Measurements from ENCODE around the gene TMIGD2. TPM values are rescaled to one million over a fixed set of nuclear protein-coding genes. Genes with fewer than 3 reads are reported as not detected.
A peak's percentile ranks its signal among the peaks of the same experiment; 100 is the strongest.
"Not testable (repeated sequence)": the region's sequence is repeated elsewhere in the genome, so short reads cannot be mapped to it uniquely, and the experiment has no call there.

The TMIGD2 gene
- total and polyA plus RNA-seq, 2 of the 4 experiments (the other 2 are of a cell fraction) = not detected

GRCh38 chr19:4328991-4329681 lies 26.9 kb upstream of the TMIGD2 start:
- H3K27ac ChIP-seq (ENCODE audit: insufficient read depth, low read length); H4K5ac ChIP-seq (ENCODE audit: low read depth, low read length); H4K91ac ChIP-seq (ENCODE audit: insufficient read depth, low read depth, low read length); H3K9me1 ChIP-seq (ENCODE audit: insufficient read depth, low read length); H3K4me1 ChIP-seq (ENCODE audit: control insufficient read depth, insufficient read depth, low read length); H3K9ac ChIP-seq (ENCODE audit: low read depth, low read length); in situ Hi-C loops (cut with MboI; ENCODE audit: low sequenced_read_pairs); BruUV-seq (replicated peaks); H2AK5ac ChIP-seq (ENCODE audit: low read depth, low read length); H4K20me1 ChIP-seq (ENCODE audit: insufficient read depth, low read length); H3K23ac ChIP-seq (ENCODE audit: low read depth, low read length); H3K9me3 ChIP-seq (ENCODE audit: control insufficient read depth, insufficient read depth, low read length); dilution Hi-C loops (cut with HindIII; ENCODE audit: low sequenced_read_pairs, unreplicated experiment); H3K14ac ChIP-seq (replicated peaks; ENCODE audit: low read depth, low read length); H3K56ac ChIP-seq (ENCODE audit: extremely low read depth, insufficient read depth, low read length); H4K8ac ChIP-seq (ENCODE audit: low read depth in 2 of 2, low read length in 2 of 2); H2BK15ac ChIP-seq (ENCODE audit: low read depth, low read length); H3K4ac ChIP-seq (ENCODE audit: low read depth, low read length); H3K79me1 ChIP-seq (ENCODE audit: low read depth in 1 of 2, low read length in 2 of 2); DNase-seq; H3K18ac ChIP-seq (ENCODE audit: low read depth, low read length); H2BK120ac ChIP-seq (ENCODE audit: low read depth, low read length); POLR2A ChIA-PET (ENCODE audit: unreplicated experiment); intact Hi-C loops (cut with micrococcal nuclease); H3K36me3 ChIP-seq (ENCODE audit: control insufficient read depth, insufficient read depth, low read length); H3K27me3 ChIP-seq (ENCODE audit: control insufficient read depth, insufficient read depth, low read length); H2BK5ac ChIP-seq (ENCODE audit: low read depth, low read length, poor library complexity, severe bottlenecking); H2BK20ac ChIP-seq (ENCODE audit: low read depth, low read length); ATAC-seq (ENCODE audit: low read depth): not testable (repeated sequence)
- Histone ChIP-seq H2AFZ (replicated peaks; ENCODE audit: low read length, poor library complexity) (peak overlapping the region; percentile 81), H3K4me2 (ENCODE audit: low read depth, low read length) (peak overlapping the region; percentile 89), H3K4me3 (ENCODE audit: insufficient read depth, low read depth, low read length) (peak overlapping the region; percentile 38; the same call in 1 of the 2 replicates), H2AK9ac (replicated peaks; ENCODE audit: low read depth, low read length, poor library complexity) (peak overlapping the region; percentile 81)
- CTCF ChIA-PET = interaction anchor here (0.6 kb wide), 1 partner anchor 20 kb away, joined by 4 read pairs; no protein-coding TSS in a partner anchor
- 51% methylated on average over 15 of the region's 35 CpGs; no CpG with 5 or more reads in 1 of the 2 experiments for WGBS, 2 experiments (ENCODE audit: extremely low coverage in 2 of 2, insufficient read length in 1 of 2)
